Measurements from ENCODE around the gene ADRA2C.
"Not testable (repeated sequence)": the region's sequence is repeated elsewhere in the genome, so short reads cannot be mapped to it uniquely, and the experiment has no call there.

ADRA2C gene

GRCh38 chr4:3811621-3812020 is 45.4 kb downstream of the ADRA2C start:
- Histone ChIP-seq H3K4me3 (no peak overlapping the region), H3K9ac (ENCODE audit: insufficient read length) (no peak overlapping the region), H3K27ac (no peak overlapping the region), H3K9me3 (ENCODE audit: low read depth, low read length) (no peaks in the 10 kb centered on the region), H3K36me3 (ENCODE audit: insufficient read depth, low read length) (no peaks in the 10 kb centered on the region)
- no peak for DNase-seq (ENCODE audit: low read depth, low spot score)
- TF ChIP-seq FOXP2 (optimal IDR thresholded peaks at IDR 0.05; ENCODE audit: control extremely low read depth, extremely low read length, insufficient read depth) (no peak), POLR2AphosphoS5 (IDR thresholded peaks at IDR 0.05; ENCODE audit: borderline replicate concordance, low read depth, low read length) (no peak), EZH2 (IDR thresholded peaks at IDR 0.05) (no peak)

GRCh38 chr4:3812211-3812934 is 46.2 kb downstream of the ADRA2C start:
- H3K27ac ChIP-seq: no peak overlapping the region
- no peak overlapping the region for H3K9ac ChIP-seq (ENCODE audit: insufficient read length)
- H3K9me3 ChIP-seq (ENCODE audit: low read depth, low read length): no peaks in the 10 kb centered on the region
- TF ChIP-seq EZH2 (IDR thresholded peaks at IDR 0.05) (no peak), FOXP2 (optimal IDR thresholded peaks at IDR 0.05; ENCODE audit: control extremely low read depth, extremely low read length, insufficient read depth) (no peak), POLR2AphosphoS5 (IDR thresholded peaks at IDR 0.05; ENCODE audit: borderline replicate concordance, low read depth, low read length) (no peak)
- no peak overlapping the region for H3K4me3 ChIP-seq
- H3K36me3 ChIP-seq (ENCODE audit: insufficient read depth, low read length): no peaks in the 10 kb centered on the region
- DNase-seq (ENCODE audit: low read depth, low spot score): no peak

GRCh38 chr4:3813151-3814052 is 47.2 kb downstream of the ADRA2C start:
- no peak for DNase-seq (ENCODE audit: low read depth, low spot score)
- H3K9ac ChIP-seq (ENCODE audit: insufficient read length): no peak overlapping the region
- H3K36me3 ChIP-seq (ENCODE audit: insufficient read depth, low read length): no peaks in the 10 kb centered on the region
- no peaks in the 10 kb centered on the region for H3K9me3 ChIP-seq (ENCODE audit: low read depth, low read length)
- no peak overlapping the region for H3K4me3 ChIP-seq
- TF ChIP-seq FOXP2 (optimal IDR thresholded peaks at IDR 0.05; ENCODE audit: control extremely low read depth, extremely low read length, insufficient read depth) (no peak), EZH2 (IDR thresholded peaks at IDR 0.05) (no peak), POLR2AphosphoS5 (IDR thresholded peaks at IDR 0.05; ENCODE audit: borderline replicate concordance, low read depth, low read length) (no peak)
- H3K27ac ChIP-seq: no peak overlapping the region

- no peaks in the 10 kb centered on the region for H3K36me3 ChIP-seq (ENCODE audit: insufficient read depth, low read length)
- TF ChIP-seq FOXP2 (optimal IDR thresholded peaks at IDR 0.05; ENCODE audit: control extremely low read depth, extremely low read length, insufficient read depth): no peak
- TF ChIP-seq EZH2 (IDR thresholded peaks at IDR 0.05): no peak
- TF ChIP-seq POLR2AphosphoS5 (IDR thresholded peaks at IDR 0.05; ENCODE audit: borderline replicate concordance, low read depth, low read length): no peak
- no peak for DNase-seq (ENCODE audit: low read depth, low spot score)
- H3K4me3 ChIP-seq: no peak overlapping the region
- no peak overlapping the region for H3K27ac ChIP-seq
- no peaks in the 10 kb centered on the region for H3K9me3 ChIP-seq (ENCODE audit: low read depth, low read length)
- H3K9ac ChIP-seq (ENCODE audit: insufficient read length): no peak overlapping the region
Measured at GRCh38 chr4:3814053-3814570, 47.9 kb downstream of the ADRA2C start.

GRCh38 chr4:3814838-3815237 is 48.7 kb downstream of the ADRA2C start:
- H3K36me3 ChIP-seq (ENCODE audit: insufficient read depth, low read length); H3K4me3 ChIP-seq; H3K9me3 ChIP-seq (ENCODE audit: low read depth, low read length); H3K9ac ChIP-seq (ENCODE audit: insufficient read length); H3K27ac ChIP-seq; DNase-seq (ENCODE audit: low read depth, low spot score): not testable (repeated sequence)

GRCh38 chr4:3816256-3816825 is 50.2 kb downstream of the ADRA2C start:
- TF ChIP-seq POLR2AphosphoS5 (IDR thresholded peaks at IDR 0.05; ENCODE audit: borderline replicate concordance, low read depth, low read length) (no peak), EZH2 (IDR thresholded peaks at IDR 0.05) (no peak), FOXP2 (optimal IDR thresholded peaks at IDR 0.05; ENCODE audit: control extremely low read depth, extremely low read length, insufficient read depth) (no peak)
- DNase-seq (ENCODE audit: low read depth, low spot score): no peak
- no peak overlapping the region for H3K4me3 ChIP-seq
- no peaks in the 10 kb centered on the region for H3K36me3 ChIP-seq (ENCODE audit: insufficient read depth, low read length)
- no peak overlapping the region for H3K9ac ChIP-seq (ENCODE audit: insufficient read length)
- no peaks in the 10 kb centered on the region for H3K9me3 ChIP-seq (ENCODE audit: low read depth, low read length)
- H3K27ac ChIP-seq: no peak overlapping the region

- Histone ChIP-seq H3K9ac (ENCODE audit: insufficient read length) (no peak overlapping the region), H3K27ac (no peak overlapping the region), H3K9me3 (ENCODE audit: low read depth, low read length) (no peaks in the 10 kb centered on the region), H3K4me3 (no peak overlapping the region), H3K36me3 (ENCODE audit: insufficient read depth, low read length) (no peaks in the 10 kb centered on the region)
- DNase-seq (ENCODE audit: low read depth, low spot score): no peak
- TF ChIP-seq EZH2 (IDR thresholded peaks at IDR 0.05) (no peak), FOXP2 (optimal IDR thresholded peaks at IDR 0.05; ENCODE audit: control extremely low read depth, extremely low read length, insufficient read depth) (no peak), POLR2AphosphoS5 (IDR thresholded peaks at IDR 0.05; ENCODE audit: borderline replicate concordance, low read depth, low read length) (no peak)
Measured at GRCh38 chr4:3816983-3817960, 51.1 kb downstream of the ADRA2C start.
